ENCODE data around the gene DIP2A.

DIP2A gene

GRCh38 chr21:46553993-46554392 lies 95.3 kb downstream of the DIP2A start:
- no peaks in the 10 kb centered on the region for H3K36me3 ChIP-seq (ENCODE audit: low read length)
- TF ChIP-seq CTCF (IDR thresholded peaks at IDR 0.05; ENCODE audit: insufficient read depth, low read length, poor library complexity, severe bottlenecking) (no peak), EZH2phosphoT487 (conservative IDR thresholded peaks at IDR 0.05; ENCODE audit: low read length) (no peak)

GRCh38 chr21:46554431-46555224 lies 95.9 kb downstream of the DIP2A start:
- Histone ChIP-seq H3K4me2 (ENCODE audit: low read depth, low read length, poor library complexity, severe bottlenecking) (no peak overlapping the region), H2AFZ (ENCODE audit: low read depth, low read length, severe bottlenecking) (no peak overlapping the region), H3K27ac (ENCODE audit: low read depth, low read length) (no peak overlapping the region), H3K79me2 (ENCODE audit: insufficient read depth, low read length) (no peaks in the 10 kb centered on the region), H3K9me3 (ENCODE audit: insufficient read depth, low read length) (no peaks in the 10 kb centered on the region), H3K9ac (ENCODE audit: low read length) (no peak overlapping the region), H3F3A (ENCODE audit: insufficient read depth) (0 out of 2 replicates have a peak, but pooled peaks cover 4% of the 10 kb centered on the region), H3K27me3 (ENCODE audit: low read length) (no peaks in the 10 kb centered on the region), H3K36me3 (ENCODE audit: low read length) (no peaks in the 10 kb centered on the region), H3K4me3 (ENCODE audit: insufficient read depth, low read length, poor library complexity, severe bottlenecking) (no peak overlapping the region), H3K9me2 (replicated peaks; ENCODE audit: insufficient read depth, low read length) (no peaks in the 10 kb centered on the region), H4K20me1 (ENCODE audit: low read depth, low read length) (no peaks in the 10 kb centered on the region)
- no peak for TF ChIP-seq EZH2phosphoT487 (conservative IDR thresholded peaks at IDR 0.05; ENCODE audit: low read length)
- TF ChIP-seq CTCF (IDR thresholded peaks at IDR 0.05; ENCODE audit: insufficient read depth, low read length, poor library complexity, severe bottlenecking), result no peak

More at GRCh38 chr21:46553993-46554392, 95.3 kb downstream of the DIP2A start:
- Histone ChIP-seq H3K4me2 (ENCODE audit: low read depth, low read length, poor library complexity, severe bottlenecking) (no peak overlapping the region), H3K9me3 (ENCODE audit: insufficient read depth, low read length) (no peaks in the 10 kb centered on the region), H2AFZ (ENCODE audit: low read depth, low read length, severe bottlenecking) (no peak overlapping the region), H3F3A (ENCODE audit: insufficient read depth) (0 out of 2 replicates have a peak, but pooled peaks cover 4% of the 10 kb centered on the region), H3K9me2 (replicated peaks; ENCODE audit: insufficient read depth, low read length) (no peaks in the 10 kb centered on the region), H3K79me2 (ENCODE audit: insufficient read depth, low read length) (no peaks in the 10 kb centered on the region), H3K27ac (ENCODE audit: low read depth, low read length) (no peak overlapping the region), H4K20me1 (ENCODE audit: low read depth, low read length) (no peaks in the 10 kb centered on the region), H3K4me3 (ENCODE audit: insufficient read depth, low read length, poor library complexity, severe bottlenecking) (no peak overlapping the region), H3K9ac (ENCODE audit: low read length) (no peak overlapping the region), H3K27me3 (ENCODE audit: low read length) (no peaks in the 10 kb centered on the region)

GRCh38 chr21:46555225-46555617 lies 96.5 kb downstream of the DIP2A start:
- H3K9ac ChIP-seq (ENCODE audit: low read length), result no peak overlapping the region
- no peaks in the 10 kb centered on the region for H4K20me1 ChIP-seq (ENCODE audit: low read depth, low read length)
- 0 out of 2 replicates have a peak, but pooled peaks cover 4% of the 10 kb centered on the region for H3F3A ChIP-seq (ENCODE audit: insufficient read depth)
- no peak overlapping the region for H3K27ac ChIP-seq (ENCODE audit: low read depth, low read length)
- no peaks in the 10 kb centered on the region for H3K9me2 ChIP-seq (replicated peaks; ENCODE audit: insufficient read depth, low read length)
- H3K27me3 ChIP-seq (ENCODE audit: low read length), result no peaks in the 10 kb centered on the region
- no peak overlapping the region for H3K4me2 ChIP-seq (ENCODE audit: low read depth, low read length, poor library complexity, severe bottlenecking)
- no peaks in the 10 kb centered on the region for H3K36me3 ChIP-seq (ENCODE audit: low read length)
- no peaks in the 10 kb centered on the region for H3K9me3 ChIP-seq (ENCODE audit: insufficient read depth, low read length)
- no peak for TF ChIP-seq CTCF (IDR thresholded peaks at IDR 0.05; ENCODE audit: insufficient read depth, low read length, poor library complexity, severe bottlenecking)
- no peak overlapping the region for H3K4me3 ChIP-seq (ENCODE audit: insufficient read depth, low read length, poor library complexity, severe bottlenecking)
- H2AFZ ChIP-seq (ENCODE audit: low read depth, low read length, severe bottlenecking), result no peak overlapping the region
- H3K79me2 ChIP-seq (ENCODE audit: insufficient read depth, low read length), result no peaks in the 10 kb centered on the region

Measured in SU-DHL-6 (cell line).